Measurements from ENCODE around the gene CEP55. TPM values are rescaled to one million over a fixed set of nuclear protein-coding genes. Genes with fewer than 3 reads are reported as not detected.

CEP55 gene
- total RNA-seq, 1 experiment from 2014 or later: 102 TPM

- DNase-seq (ENCODE audit: low read depth): no peak
Observed at GRCh38 chr10:93560541-93560940, 64.1 kb downstream of the CEP55 start.

- no peak for DNase-seq (ENCODE audit: low read depth)
Observed at GRCh38 chr10:93565446-93565845, 69.0 kb downstream of the CEP55 start.

GRCh38 chr10:93566435-93567276 is 70.2 kb downstream of the CEP55 start, which contains the start of gene FFAR4:
TSS of gene FFAR4 (plus strand) at chr10:93566665. CDS start at chr10:93566721, 56 bp downstream.
- DNase-seq (ENCODE audit: low read depth): no peak

GRCh38 chr10:93567277-93568104 is 71.1 kb downstream of the CEP55 start:
- DNase-seq (ENCODE audit: low read depth): no peak

DNA sequence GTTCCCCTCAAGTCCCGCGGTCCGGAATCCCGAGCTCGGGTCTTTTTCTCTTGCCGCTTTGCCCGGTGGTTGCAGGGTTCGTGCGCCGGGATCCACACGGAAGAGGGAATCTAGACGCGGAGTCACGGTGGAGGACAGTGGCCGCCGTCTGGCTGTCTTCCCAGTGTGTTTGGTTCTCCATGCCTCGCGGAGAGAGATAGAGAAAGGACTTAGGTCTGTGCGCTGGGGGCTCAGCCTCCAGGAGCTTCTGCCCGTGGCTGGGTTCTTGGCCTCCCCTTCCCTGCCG is 71.6 kb downstream of the CEP55 start:
- DNase-seq (ENCODE audit: low read depth): no peak

- DNase-seq (ENCODE audit: low read depth): no peak
Observed at GRCh38 chr10:93570383-93570782, 74.0 kb downstream of the CEP55 start.

GRCh38 chr10:93572606-93573005 is 76.2 kb downstream of the CEP55 start:
- no peak for DNase-seq (ENCODE audit: low read depth)

DNA sequence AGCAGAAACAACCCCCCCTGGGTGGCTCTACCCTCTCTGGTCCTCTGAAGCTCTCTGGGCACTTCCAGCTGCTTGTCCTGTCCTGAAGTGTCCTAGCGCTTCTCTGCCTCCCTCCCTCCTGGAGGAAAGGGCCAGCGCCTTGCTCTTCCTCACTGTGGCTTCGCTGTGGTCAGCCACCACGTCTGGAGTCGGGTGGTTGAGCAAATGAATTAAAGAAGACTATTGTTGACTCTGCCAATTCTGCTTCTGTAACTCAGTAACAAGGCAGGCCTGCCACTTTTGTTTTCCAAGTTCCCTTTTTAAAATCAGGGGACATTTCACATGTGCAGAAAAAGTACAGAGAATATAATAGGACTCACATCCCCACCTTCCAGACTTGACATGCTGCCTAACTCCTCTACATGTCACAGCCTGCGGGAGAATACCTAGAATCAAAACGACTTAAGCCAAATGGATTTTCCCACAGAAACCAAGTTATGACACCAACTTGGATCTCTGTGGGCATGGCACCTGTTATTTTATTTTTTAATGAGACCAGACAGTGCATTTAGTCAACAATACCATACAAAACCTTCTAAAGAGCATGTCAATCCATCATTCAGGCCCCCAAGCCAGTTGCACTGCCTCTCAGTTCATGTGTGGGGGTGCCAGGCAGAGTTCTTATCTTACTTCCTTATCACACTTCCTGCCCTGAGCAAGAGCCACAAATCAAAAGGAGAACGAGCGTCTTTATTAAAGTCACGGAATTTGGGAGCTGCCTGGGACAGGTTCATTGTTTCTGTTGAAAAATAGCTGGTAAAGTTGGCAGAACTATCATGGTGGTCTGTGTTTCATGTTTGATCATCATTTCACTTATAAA is 76.9 kb downstream of the CEP55 start:
- no peak for DNase-seq (ENCODE audit: low read depth)

- no peak for DNase-seq (ENCODE audit: low read depth)
Observed at GRCh38 chr10:93573924-93574323, 77.5 kb downstream of the CEP55 start.

- no peak for DNase-seq (ENCODE audit: low read depth)
Observed at GRCh38 chr10:93576888-93577287, 80.5 kb downstream of the CEP55 start.

DNA sequence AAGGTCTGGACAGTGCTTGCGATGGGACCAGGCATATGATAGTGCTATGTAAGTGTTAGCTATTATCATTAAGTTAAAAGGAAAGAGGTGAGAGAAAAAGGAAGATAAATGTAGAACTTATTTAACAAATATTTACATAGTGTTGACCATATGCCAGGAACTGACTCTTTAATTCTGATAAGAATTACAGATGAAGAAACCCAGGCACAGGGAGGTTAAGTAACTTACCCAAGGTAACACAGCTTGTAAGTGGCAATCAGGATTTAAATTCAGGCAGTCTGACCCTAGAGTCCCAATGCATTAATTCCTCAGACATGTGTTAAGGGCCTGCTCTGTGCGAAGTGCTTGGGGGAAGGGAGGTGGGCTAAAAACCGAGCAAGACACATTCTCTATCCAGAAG is 81.2 kb downstream of the CEP55 start:
- DNase-seq (ENCODE audit: low read depth): no peak

Other genes starting within 250 kb of the CEP55 start
- gene MYOF, start 14.3 kb upstream of the CEP55 start, total RNA-seq (2014; rRNA removed): 164 and 242 TPM in 2 replicates
- not detected in 2 replicates for gene FFAR4, start 70.1 kb downstream of the CEP55 start, total RNA-seq (2014; rRNA removed)
- 0.17 and 0.32 TPM in 2 replicates for gene RBP4, start 104.6 kb downstream of the CEP55 start, total RNA-seq (2014; rRNA removed)
- not detected in 2 replicates for gene PDE6C, start 115.9 kb downstream of the CEP55 start, total RNA-seq (2014; rRNA removed)
- gene FRA10AC1, start 206.0 kb downstream of the CEP55 start, total RNA-seq (2014; rRNA removed): 6.9 and 7.7 TPM in 2 replicates